SK-N-SH (cell line): Measurements from ENCODE around the gene RBMX. TPM values are rescaled to one million over a fixed set of nuclear protein-coding genes. Genes with fewer than 3 reads are reported as not detected.

Experiments used
- CTCF ChIA-PET: fragments of 300-600, 350-600 bp; formaldehyde crosslinking; extraction: SDS; loops from one replicate; lab custom pipeline; 2021; lab: Yijun Ruan, JAX
- POLR2A ChIA-PET: fragments of 350-600 bp; sonication (Branson Sonifier 250); formaldehyde crosslinking; extraction: SDS; loops from one replicate; lab custom pipeline; 2020; ENCODE audit warnings: antibody characterized with exemption, inconsistent platforms; lab: Yijun Ruan, JAX
- DNase-seq: peaks from one replicate; pipeline ENCODE4 v3.0.0; 2012
- H2AFZ ChIP-seq: fragments of 200-600 bp; sonication (generic); 2 replicates; pipeline ENCODE4 v1.8.1; 2016; ENCODE audit warnings: antibody characterized with exemption, mild to moderate bottlenecking, low read depth
- H3F3A ChIP-seq: fragments of 200-600 bp; sonication (generic); replicated peaks from 2 replicates; pipeline ENCODE3; 2016; ENCODE audit warnings: antibody characterized with exemption, mild to moderate bottlenecking; ENCODE audit not compliant: insufficient read depth
- H3K27ac ChIP-seq, 2 experiments: fragments of 200-500 bp in 1 of 2; fragments of 200-600 bp in 1 of 2; sonication (Bioruptor generic) in 1 of 2; sonication (generic), shearing (Covaris generic) in 1 of 2; 2 replicates each; pipeline versions ENCODE4 v1.5.1 to v1.6.1; 2014 to 2016; ENCODE audit warnings: low read depth in 2 of 2, inconsistent platforms in 1 of 2, low read length in 1 of 2, mild to moderate bottlenecking in 1 of 2, mixed read lengths in 1 of 2
- H3K27me3 ChIP-seq: fragments of 200-600 bp; sonication (generic), shearing (Covaris generic); 2 replicates; pipeline ENCODE4 v1.6.1; 2016; ENCODE audit warnings: mixed run types; ENCODE audit not compliant: insufficient read depth
- H3K36me3 ChIP-seq, 2 experiments: fragments of 200-500 bp in 1 of 2; fragments of 200-600 bp in 1 of 2; sonication (Bioruptor generic) in 1 of 2; sonication (generic) in 1 of 2; replicated peaks in 1 of 2; 2 replicates each; pipeline versions ENCODE3 to v1.5.1; 2014 to 2016; ENCODE audit warnings: low read length in 1 of 2, mild to moderate bottlenecking in 1 of 2; ENCODE audit not compliant: insufficient read depth in 2 of 2, control insufficient read depth in 1 of 2
- H3K4me1 ChIP-seq, 2 experiments: fragments of 200-500 bp in 1 of 2; fragments of 200-600 bp in 1 of 2; sonication (Bioruptor generic) in 1 of 2; sonication (generic), shearing (Covaris generic) in 1 of 2; 2 replicates each; pipeline versions ENCODE4 v1.5.1 to v1.6.1; 2014 to 2016; ENCODE audit warnings: low read depth in 1 of 2, low read length in 1 of 2, mixed run types in 1 of 2; ENCODE audit not compliant: insufficient read depth in 2 of 2, control insufficient read depth in 1 of 2
- H3K4me2 ChIP-seq: fragments of 200-600 bp; sonication (generic), shearing (Covaris generic); 2 replicates; pipeline ENCODE4 v1.6.1; 2017; ENCODE audit warnings: mixed run types
- H3K4me3 ChIP-seq, 2 experiments: fragments of 200-500 bp in 1 of 2; fragments of 200-600 bp in 1 of 2; sonication (Bioruptor generic) in 1 of 2; sonication (generic), shearing (Covaris generic) in 1 of 2; 2 replicates each; pipeline versions ENCODE4 v1.5.1 to v1.8.1; 2014 to 2016; ENCODE audit warnings: low read depth in 2 of 2, inconsistent platforms in 1 of 2, low read length in 1 of 2, mild to moderate bottlenecking in 1 of 2, mixed read lengths in 1 of 2, moderate library complexity in 1 of 2
- H3K79me2 ChIP-seq: fragments of 200-600 bp; sonication (generic); 2 replicates; pipeline ENCODE4 v1.8.1; 2017; ENCODE audit warnings: mild to moderate bottlenecking; ENCODE audit not compliant: insufficient read depth
- H3K9ac ChIP-seq: fragments of 200-600 bp; sonication (generic); 2 replicates; pipeline ENCODE4 v1.6.1; 2017; ENCODE audit warnings: mixed run types
- H3K9me2 ChIP-seq: fragments of 200-600 bp; sonication (generic); 2 replicates; pipeline ENCODE4 v1.6.1; 2017; ENCODE audit warnings: mixed run types
- H3K9me3 ChIP-seq: fragments of 200-600 bp; sonication (generic); 2 replicates; pipeline ENCODE4 v1.6.1; 2017; ENCODE audit warnings: mixed run types, mild to moderate bottlenecking, moderate library complexity
- H4K20me1 ChIP-seq: fragments of 200-600 bp; sonication (generic); 2 replicates; pipeline ENCODE4 v1.6.1; 2017; ENCODE audit warnings: mild to moderate bottlenecking, mixed run types; ENCODE audit not compliant: insufficient read depth
- EP300 ChIP-seq, 2 experiments: IDR thresholded peaks; 2 replicates each; pipeline versions ENCODE4 v1.4.0 to v1.6.1; 2012; ENCODE audit warnings: borderline replicate concordance in 1 of 2, low read depth in 1 of 2, low read length in 1 of 2
- GABPA ChIP-seq: IDR thresholded peaks from 2 replicates; pipeline ENCODE4 v1.4.0; 2012; ENCODE audit warnings: low read depth, mild to moderate bottlenecking
- JUND ChIP-seq: IDR thresholded peaks from 2 replicates; pipeline ENCODE4 v1.4.0; 2012
- NFIC ChIP-seq: IDR thresholded peaks from 2 replicates; pipeline ENCODE4 v1.4.0; 2012; ENCODE audit warnings: borderline replicate concordance
- NRF1 ChIP-seq: IDR thresholded peaks from 2 replicates; pipeline ENCODE4 v1.6.1; 2012; ENCODE audit warnings: low read depth, mild to moderate bottlenecking, low read length
- POLR2AphosphoS5 ChIP-seq: IDR thresholded peaks from 2 replicates; pipeline ENCODE4 v1.6.1; 2012; ENCODE audit warnings: low read depth, low read length
- REST ChIP-seq: IDR thresholded peaks from 2 replicates; pipeline ENCODE4 v1.6.1; 2012; ENCODE audit warnings: mild to moderate bottlenecking, low read depth, low read length, moderate library complexity
- SMC3 ChIP-seq: IDR thresholded peaks from 2 replicates; pipeline ENCODE4 v1.6.1; 2012; ENCODE audit warnings: low read depth, low read length, improper control_type of control experiment
- TAF1 ChIP-seq: IDR thresholded peaks from 2 replicates; pipeline ENCODE4 v1.6.1; 2012; ENCODE audit warnings: low read depth, mild to moderate bottlenecking, low read length, moderate library complexity, borderline replicate concordance
- WGBS: methylation state at CpG from one replicate; pipeline ENCODE4 v1.1.6; 2017; ENCODE audit warnings: low lambda C conversion rate; 5-methylcytosine and 5-hydroxymethylcytosine counted together
- polyA plus RNA-seq, 3 experiments: library from polyadenylated mRNA; depleted of rRNA; stranded (reverse); fragments of >200 nt; gene quantifications; 2 replicates each; pipeline ENCODE4 v1.2.3, GENCODE V29; 2012

RBMX gene
- polyA plus RNA-seq, 1 of the 3 experiments (the other 2 are of a cell fraction), result 131 TPM

- Histone ChIP-seq H3F3A (peaks cover 7% of the 10 kb centered on the region), H3K9me2 (no peaks in the 10 kb centered on the region), H3K27ac (peak overlapping the region in 1 of 2 experiments; percentile 84; a peak in 1 of 4 replicates), H4K20me1 (no peaks in the 10 kb centered on the region), H3K79me2 (no peaks in the 10 kb centered on the region), H3K27me3 (no peaks in the 10 kb centered on the region; the same call in 1 of the 2 replicates), H3K9me3 (no peaks in the 10 kb centered on the region), H3K4me3 (peak overlapping the region; percentile 56 to 87), H3K4me1 (peaks cover 0 to 4% of the 10 kb centered on the region in 2 experiments; a peak in 1 of 4 replicates), H2AFZ (peak overlapping the region; percentile 80; the same call in 1 of the 2 replicates), H3K36me3 (no peaks in the 10 kb centered on the region), H3K4me2 (peak overlapping the region; percentile 99), H3K9ac (no peak overlapping the region)
- CTCF ChIA-PET, result no interaction called here
- WGBS, result 22% methylated on average over 4 of the region's 4 CpGs
- TF ChIP-seq EP300 (IDR thresholded peaks at IDR 0.05; ENCODE audit: borderline replicate concordance in 1 of 2, low read depth in 1 of 2, low read length in 1 of 2) (no peak), JUND (no peak), REST (no peak), TAF1 (no peak), NRF1 (no peak), SMC3 (no peak), GABPA (no peak)
- DNase-seq, result no peak
- POLR2A ChIA-PET, result no interaction called here
Observed at GRCh38 chrX:136910565-136911035, 30.1 kb upstream of the RBMX start.

- POLR2A ChIA-PET, result interaction anchor here (1.9 kb wide), 1 partner anchor 30 kb away, joined by 11 read pairs; the partner anchor contains the start of gene RBMX
Observed at GRCh38 chrX:136909706-136910564, 29.4 kb upstream of the RBMX start.

More at GRCh38 chrX:136909706-136910564, 29.4 kb upstream of the RBMX start:
- Histone ChIP-seq H3K36me3 (no peaks in the 10 kb centered on the region), H3K9me2 (no peaks in the 10 kb centered on the region), H3F3A (peaks cover 7% of the 10 kb centered on the region), H4K20me1 (no peaks in the 10 kb centered on the region), H3K27me3 (no peaks in the 10 kb centered on the region; the same call in 1 of the 2 replicates), H3K79me2 (no peaks in the 10 kb centered on the region), H2AFZ (peak overlapping the region; percentile 80), H3K4me1 (peaks cover 0 to 4% of the 10 kb centered on the region in 2 experiments; a peak in 1 of 4 replicates), H3K4me2 (peak overlapping the region; percentile 99), H3K9ac (peak overlapping the region; percentile 88), H3K27ac (peak overlapping the region; percentile 67 to 84), H3K9me3 (no peaks in the 10 kb centered on the region), H3K4me3 (peak overlapping the region; percentile 56 to 87)
- DNase-seq, result peak; percentile 76
- 3% methylated on average over 25 of the region's 26 CpGs for WGBS
- TF ChIP-seq POLR2AphosphoS5, result peak; percentile 41; the same call in 1 of the 2 replicates
- no peak for TF ChIP-seq NFIC
- CTCF ChIA-PET, result no interaction called here
